Epithelial cell of esophagus (primary cell): ENCODE results near the gene STK32B.
"Not testable (repeated sequence)": the region's sequence is repeated elsewhere in the genome, so short reads cannot be mapped to it uniquely, and the experiment has no call there.

Experiments
- DNase-seq: peaks from one replicate; pipeline ENCODE4 v3.0.0; 2010; ENCODE audit warnings: low read depth
- H3K4me3 ChIP-seq: 2 replicates; pipeline ENCODE4 v1.5.1; 2011; ENCODE audit warnings: mild to moderate bottlenecking, low read length, control low read depth
- TF ChIP-seq, protein P1 (sequence below): IDR thresholded peaks from 2 replicates; pipeline ENCODE4 v1.5.1; 2011; ENCODE audit warnings: low read depth, mild to moderate bottlenecking, low read length, control low read depth, inconsistent platforms; ENCODE audit not compliant: insufficient read depth; ENCODE audit errors: missing control alignments

Gene STK32B

DNA sequence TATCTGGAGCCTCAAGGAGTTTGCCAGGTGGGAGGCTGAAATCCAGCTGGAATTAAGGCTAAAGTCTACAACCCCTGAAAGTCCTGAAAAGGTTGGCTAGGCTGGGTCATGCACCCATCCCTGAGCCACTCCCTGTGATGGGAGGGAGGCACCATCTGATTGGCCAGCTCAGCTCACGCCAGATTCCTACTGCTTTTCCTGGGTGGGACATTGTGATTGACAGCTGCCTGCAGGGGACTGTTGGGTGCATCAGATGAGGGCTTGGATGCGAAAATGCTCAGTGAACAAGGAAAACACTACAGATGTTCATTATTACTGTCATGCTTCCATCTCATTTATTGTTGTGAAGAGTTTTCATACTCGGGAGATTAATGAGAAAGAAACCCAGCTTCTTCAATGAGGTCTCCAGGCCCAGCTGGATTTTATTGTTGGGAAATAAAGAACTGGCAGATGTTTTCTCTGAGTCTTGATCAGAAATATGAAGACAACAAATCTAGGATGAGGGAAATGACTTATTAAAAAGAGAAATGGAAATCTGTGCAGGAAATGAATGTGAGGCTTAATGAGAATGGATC lies 185.9 kb downstream of the STK32B start:
- no peak for DNase-seq

DNA sequence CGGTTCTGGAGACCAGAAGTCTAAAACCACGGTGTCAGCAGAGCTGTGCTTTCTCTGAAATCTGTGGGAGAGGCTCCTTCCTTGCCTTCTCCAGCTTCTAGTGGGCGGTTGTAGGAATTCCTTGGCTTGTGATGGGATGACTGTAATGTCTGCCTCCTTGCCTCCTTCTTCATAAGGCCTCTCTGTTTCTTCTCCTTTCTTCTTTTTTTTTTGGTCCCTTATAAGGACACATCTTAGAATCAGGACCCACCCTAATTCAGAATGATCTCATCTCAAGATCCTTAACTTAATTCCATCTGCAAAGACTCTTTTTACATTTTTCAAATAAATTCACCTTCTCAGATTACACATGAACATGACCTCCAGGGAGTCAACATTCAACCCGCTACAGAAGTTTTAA lies 186.9 kb downstream of the STK32B start:
- DNase-seq, result no peak
- TF ChIP-seq, protein P1, sequence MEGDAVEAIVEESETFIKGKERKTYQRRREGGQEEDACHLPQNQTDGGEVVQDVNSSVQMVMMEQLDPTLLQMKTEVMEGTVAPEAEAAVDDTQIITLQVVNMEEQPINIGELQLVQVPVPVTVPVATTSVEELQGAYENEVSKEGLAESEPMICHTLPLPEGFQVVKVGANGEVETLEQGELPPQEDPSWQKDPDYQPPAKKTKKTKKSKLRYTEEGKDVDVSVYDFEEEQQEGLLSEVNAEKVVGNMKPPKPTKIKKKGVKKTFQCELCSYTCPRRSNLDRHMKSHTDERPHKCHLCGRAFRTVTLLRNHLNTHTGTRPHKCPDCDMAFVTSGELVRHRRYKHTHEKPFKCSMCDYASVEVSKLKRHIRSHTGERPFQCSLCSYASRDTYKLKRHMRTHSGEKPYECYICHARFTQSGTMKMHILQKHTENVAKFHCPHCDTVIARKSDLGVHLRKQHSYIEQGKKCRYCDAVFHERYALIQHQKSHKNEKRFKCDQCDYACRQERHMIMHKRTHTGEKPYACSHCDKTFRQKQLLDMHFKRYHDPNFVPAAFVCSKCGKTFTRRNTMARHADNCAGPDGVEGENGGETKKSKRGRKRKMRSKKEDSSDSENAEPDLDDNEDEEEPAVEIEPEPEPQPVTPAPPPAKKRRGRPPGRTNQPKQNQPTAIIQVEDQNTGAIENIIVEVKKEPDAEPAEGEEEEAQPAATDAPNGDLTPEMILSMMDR, result no peak
- no peak overlapping the region for H3K4me3 ChIP-seq

More for the DNA sequence above, 185.9 kb downstream of the STK32B start:
- no peak overlapping the region for H3K4me3 ChIP-seq
- TF ChIP-seq, protein P1, result no peak

DNA sequence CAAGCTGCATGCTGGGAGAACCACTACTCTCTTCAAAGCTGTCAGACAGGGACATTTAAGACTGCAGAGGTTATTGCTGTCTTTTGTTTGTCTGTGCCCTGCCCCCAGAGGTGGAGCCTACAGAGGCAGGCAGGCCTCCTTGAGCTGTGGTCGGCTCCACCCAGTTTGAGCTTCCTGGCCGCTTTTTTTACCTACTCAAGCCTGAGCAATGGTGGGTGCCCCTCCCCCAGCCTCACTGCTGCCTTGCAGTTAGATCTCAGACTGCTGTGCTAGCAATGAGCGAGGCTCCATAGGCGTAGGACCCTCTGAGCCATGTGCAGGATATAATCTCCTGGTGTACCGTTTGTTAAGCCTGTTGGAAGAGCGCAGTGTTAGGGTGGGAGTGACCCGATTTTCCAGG lies 195.8 kb downstream of the STK32B start:
- not testable (repeated sequence) for H3K4me3 ChIP-seq, DNase-seq

DNA sequence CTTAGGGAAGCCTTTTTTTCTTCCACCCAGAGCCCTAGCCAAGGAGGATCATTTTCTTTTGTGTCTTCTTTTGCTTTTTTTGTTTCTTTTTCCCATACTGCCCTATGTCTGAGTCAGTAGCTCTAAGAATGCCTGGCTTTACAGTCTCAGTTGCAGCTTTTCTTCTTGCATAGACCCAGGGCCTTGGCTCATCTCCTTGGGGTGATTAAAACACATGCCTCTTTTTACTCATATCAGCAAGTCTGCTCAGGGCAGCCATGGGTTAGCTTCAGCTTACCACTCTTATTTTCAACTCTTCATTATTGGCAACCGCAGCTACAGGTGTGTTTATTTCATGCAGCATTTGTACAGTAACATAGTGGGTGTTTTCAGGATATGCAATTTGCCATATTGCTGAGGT lies 196.5 kb downstream of the STK32B start:
- no peak overlapping the region for H3K4me3 ChIP-seq
- TF ChIP-seq, protein P1, result no peak
- DNase-seq, result no peak

DNA sequence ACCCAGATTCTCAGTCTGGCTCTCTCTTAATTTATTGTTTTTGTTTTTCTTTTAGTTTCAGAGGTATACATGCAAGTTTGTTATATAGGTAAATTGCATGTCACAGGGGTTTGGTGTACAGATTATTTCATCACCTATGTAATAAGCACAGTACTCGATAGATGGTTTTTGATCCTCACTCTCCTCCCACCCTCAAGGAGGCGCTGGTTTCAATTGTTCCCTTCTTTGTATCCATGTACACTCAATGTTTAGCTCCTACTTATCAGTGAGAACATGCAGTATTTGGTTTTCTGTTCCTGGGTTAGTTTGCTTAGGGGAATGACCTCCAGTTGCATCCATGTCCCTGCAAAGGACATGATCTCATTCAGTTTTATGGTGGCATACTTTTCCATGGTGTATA lies 198.4 kb downstream of the STK32B start:
- H3K4me3 ChIP-seq, result no peak overlapping the region
- TF ChIP-seq, protein P1, result no peak
- no peak for DNase-seq

GRCh38 chr4:5250536-5250935 lies 199.3 kb downstream of the STK32B start:
- DNase-seq, result not testable (repeated sequence)

DNA sequence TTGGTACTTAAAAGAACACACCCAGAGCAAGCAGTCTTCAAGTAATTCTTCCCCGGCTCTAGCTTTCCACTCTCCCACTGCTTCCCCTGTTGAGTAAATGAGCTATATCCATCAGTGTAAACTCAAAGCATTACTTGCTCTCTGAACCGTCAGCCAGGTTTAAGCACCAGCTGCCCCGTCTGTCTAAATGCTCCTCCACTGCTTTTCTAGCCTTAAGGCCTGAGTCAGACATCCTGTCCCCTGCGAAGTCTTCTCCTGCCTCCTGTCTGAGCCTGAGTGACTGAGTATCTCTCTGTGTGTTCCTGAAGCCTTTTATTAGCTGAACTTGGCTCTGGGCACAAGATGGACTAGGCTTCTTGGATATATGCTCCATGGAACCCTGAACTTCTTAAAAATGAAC lies 205.1 kb downstream of the STK32B start:
- TF ChIP-seq, protein P1, result no peak

More at GRCh38 chr4:5250536-5250935, 199.3 kb downstream of the STK32B start:
- H3K4me3 ChIP-seq, result not testable (repeated sequence)

DNA sequence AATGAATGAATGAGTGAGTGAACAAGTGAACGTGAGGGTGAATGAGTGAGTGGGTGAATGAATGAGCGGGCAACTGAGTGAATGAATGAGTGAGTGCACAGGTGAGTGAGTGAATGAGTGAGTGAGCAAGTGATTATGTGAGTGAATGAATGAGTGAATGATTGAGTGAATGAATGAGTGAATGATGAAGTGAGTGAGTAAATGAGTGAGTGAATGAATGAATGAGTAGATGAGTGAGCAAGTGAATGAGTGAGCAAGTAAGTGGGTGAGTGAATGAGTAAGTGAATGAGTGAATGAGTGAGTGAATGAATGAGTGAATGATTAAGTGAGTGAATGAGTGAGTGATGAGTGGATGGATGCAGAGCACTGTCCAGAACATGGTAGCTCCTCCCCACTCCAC lies 205.8 kb downstream of the STK32B start:
- DNase-seq, result no peak
- H3K4me3 ChIP-seq, result no peak overlapping the region
- TF ChIP-seq, protein P1, result no peak

More for the DNA sequence above, 205.1 kb downstream of the STK32B start:
- no peak overlapping the region for H3K4me3 ChIP-seq
- no peak for DNase-seq
